ENCODE results near the gene SKI. TPM values are rescaled to one million over a fixed set of nuclear protein-coding genes. Genes with fewer than 3 reads are reported as not detected.

The SKI gene
- total and polyA plus RNA-seq, 4 donors: 17.1 to 90.7 (median 40.7) TPM

DNA sequence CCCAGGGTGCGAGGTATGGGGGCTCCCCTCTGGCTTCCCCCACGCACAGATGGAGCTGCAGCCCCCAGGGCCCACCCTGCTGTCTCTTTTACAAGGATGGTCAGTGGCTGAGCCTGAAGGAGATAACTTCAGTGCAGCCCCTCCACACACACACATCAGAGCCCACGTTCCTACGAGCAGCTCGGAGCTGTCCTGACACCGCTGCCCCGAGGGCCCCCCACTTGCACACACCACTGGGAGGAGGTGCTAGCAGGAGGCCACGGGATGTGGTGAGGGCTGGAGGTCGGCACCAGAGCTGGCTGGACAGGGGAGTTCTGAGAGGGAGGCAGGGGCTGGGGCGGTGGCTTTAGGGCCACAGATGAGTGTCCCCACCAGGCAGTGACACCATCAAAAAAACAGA is 109.4 kb downstream of the SKI start:
- DNase-seq (no peak), ATAC-seq (ENCODE audit: insufficient read depth, low FRiP score) (no peak)
- no peak overlapping the region for H3K9ac ChIP-seq (ENCODE audit: insufficient read depth in 1 of 2, low read length in 2 of 2)
- H3K27ac ChIP-seq (ENCODE audit: low read depth in 1 of 2, low read length in 1 of 2): no peak overlapping the region
- H3K36me3 ChIP-seq (ENCODE audit: control insufficient read depth in 4 of 4, insufficient read depth in 4 of 4, low read length in 4 of 4): no peaks in the 10 kb centered on the region
- H3K4me1 ChIP-seq (ENCODE audit: control insufficient read depth in 5 of 5, insufficient read depth in 5 of 5, low read length in 5 of 5): peaks cover 0 to 3% (median 0%) of the 10 kb centered on the region in 5 donors
- TF ChIP-seq, protein P1, sequence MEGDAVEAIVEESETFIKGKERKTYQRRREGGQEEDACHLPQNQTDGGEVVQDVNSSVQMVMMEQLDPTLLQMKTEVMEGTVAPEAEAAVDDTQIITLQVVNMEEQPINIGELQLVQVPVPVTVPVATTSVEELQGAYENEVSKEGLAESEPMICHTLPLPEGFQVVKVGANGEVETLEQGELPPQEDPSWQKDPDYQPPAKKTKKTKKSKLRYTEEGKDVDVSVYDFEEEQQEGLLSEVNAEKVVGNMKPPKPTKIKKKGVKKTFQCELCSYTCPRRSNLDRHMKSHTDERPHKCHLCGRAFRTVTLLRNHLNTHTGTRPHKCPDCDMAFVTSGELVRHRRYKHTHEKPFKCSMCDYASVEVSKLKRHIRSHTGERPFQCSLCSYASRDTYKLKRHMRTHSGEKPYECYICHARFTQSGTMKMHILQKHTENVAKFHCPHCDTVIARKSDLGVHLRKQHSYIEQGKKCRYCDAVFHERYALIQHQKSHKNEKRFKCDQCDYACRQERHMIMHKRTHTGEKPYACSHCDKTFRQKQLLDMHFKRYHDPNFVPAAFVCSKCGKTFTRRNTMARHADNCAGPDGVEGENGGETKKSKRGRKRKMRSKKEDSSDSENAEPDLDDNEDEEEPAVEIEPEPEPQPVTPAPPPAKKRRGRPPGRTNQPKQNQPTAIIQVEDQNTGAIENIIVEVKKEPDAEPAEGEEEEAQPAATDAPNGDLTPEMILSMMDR (IDR thresholded peaks at IDR 0.05; ENCODE audit: control extremely low read depth, extremely low read depth): no peak
- no peaks in the 10 kb centered on the region for H3K9me3 ChIP-seq (ENCODE audit: control insufficient read depth in 4 of 4, insufficient read depth in 3 of 4, low read length in 3 of 4)
- H3K4me3 ChIP-seq: no peak overlapping the region
- WGBS, 2 donors: 72 to 80% methylated on average over 10 of the region's 10 CpGs
- H3K27me3 ChIP-seq (ENCODE audit: control insufficient read depth in 3 of 3, insufficient read depth in 3 of 3, low read length in 2 of 3): no peaks in the 10 kb centered on the region

- ATAC-seq (ENCODE audit: insufficient read depth, low FRiP score) (no peak), DNase-seq (no peak)
- Histone ChIP-seq H3K36me3 (ENCODE audit: control insufficient read depth in 4 of 4, insufficient read depth in 4 of 4, low read length in 4 of 4) (no peaks in the 10 kb centered on the region), H3K4me3 (no peak overlapping the region), H3K4me1 (ENCODE audit: control insufficient read depth in 5 of 5, insufficient read depth in 5 of 5, low read length in 5 of 5) (peaks cover 0 to 3% (median 0%) of the 10 kb centered on the region in 5 donors), H3K27me3 (ENCODE audit: control insufficient read depth in 3 of 3, insufficient read depth in 3 of 3, low read length in 2 of 3) (no peaks in the 10 kb centered on the region), H3K9ac (ENCODE audit: insufficient read depth in 1 of 2, low read length in 2 of 2) (no peak overlapping the region), H3K27ac (ENCODE audit: low read depth in 1 of 2, low read length in 1 of 2) (no peak overlapping the region), H3K9me3 (ENCODE audit: control insufficient read depth in 4 of 4, insufficient read depth in 3 of 4, low read length in 3 of 4) (no peaks in the 10 kb centered on the region)
- WGBS, 2 donors: 88 to 93% methylated on average over 45 of the region's 45 CpGs
- TF ChIP-seq, protein P1 (IDR thresholded peaks at IDR 0.05; ENCODE audit: control extremely low read depth, extremely low read depth): no peak
Observed at GRCh38 chr1:2339206-2340085, 111.3 kb downstream of the SKI start.

- H3K4me3 ChIP-seq: no peak overlapping the region
- no peaks in the 10 kb centered on the region for H3K9me3 ChIP-seq (ENCODE audit: control insufficient read depth in 4 of 4, insufficient read depth in 3 of 4, low read length in 3 of 4)
- peaks cover 0 to 2% (median 0%) of the 10 kb centered on the region in 5 donors for H3K4me1 ChIP-seq (ENCODE audit: control insufficient read depth in 5 of 5, insufficient read depth in 5 of 5, low read length in 5 of 5)
- TF ChIP-seq, protein P1 (IDR thresholded peaks at IDR 0.05; ENCODE audit: control extremely low read depth, extremely low read depth): no peak
- no peak overlapping the region for H3K27ac ChIP-seq (ENCODE audit: low read depth in 1 of 2, low read length in 1 of 2)
- ATAC-seq (ENCODE audit: insufficient read depth, low FRiP score) (no peak), DNase-seq (no peak)
- no peak overlapping the region for H3K9ac ChIP-seq (ENCODE audit: insufficient read depth in 1 of 2, low read length in 2 of 2)
- H3K36me3 ChIP-seq (ENCODE audit: control insufficient read depth in 4 of 4, insufficient read depth in 4 of 4, low read length in 4 of 4): no peaks in the 10 kb centered on the region
- H3K27me3 ChIP-seq (ENCODE audit: control insufficient read depth in 3 of 3, insufficient read depth in 3 of 3, low read length in 2 of 3): no peaks in the 10 kb centered on the region
- WGBS, 2 donors: 88 to 89% methylated on average over 24 of the region's 24 CpGs
Observed at GRCh38 chr1:2340086-2340917, 112.2 kb downstream of the SKI start.
